ENCODE data around the gene PGBD1. TPM values are rescaled to one million over a fixed set of nuclear protein-coding genes. Genes with fewer than 3 reads are reported as not detected.
A peak's percentile ranks its signal among the peaks of the same experiment; 100 is the strongest.

The PGBD1 gene
- total RNA-seq (1 to 10 TPM; 1.0 to 3.7 TPM), polyA plus RNA-seq (under 1 TPM; 0.74 to 0.93 TPM)

GRCh38 chr6:28281288-28282064 lies at the start of gene PGBD1:
Gene PGBD1 (plus strand): TSS chr6:28281572. CDS start chr6:28283814, 2,242 bp downstream.
- H3K36me3 ChIP-seq (ENCODE audit: control insufficient read depth in 4 of 4, insufficient read depth in 3 of 4, low read depth in 1 of 4, low read length in 3 of 4), result peaks cover 2 to 9% (median 4%) of the 10 kb centered on the region in 4 donors
- H3K27ac ChIP-seq (ENCODE audit: low read depth in 1 of 2, low read length in 2 of 2), result no peak within 1 kb of the TSS
- no peaks in the 10 kb centered on the region for H3K27me3 ChIP-seq (ENCODE audit: control insufficient read depth in 4 of 4, insufficient read depth in 4 of 4, low read length in 3 of 4)
- H3K4me3 ChIP-seq (ENCODE audit: low read depth in 1 of 3, low read length in 3 of 3), result peak within 1 kb of the TSS; percentile 27 to 60 (median 53)
- peak in 1 of 2 donors; percentile 55 for TF ChIP-seq RAD21 (IDR thresholded peaks at IDR 0.05)
- TF ChIP-seq TAF1 (conservative IDR thresholded peaks at IDR 0.05), result no peak
- WGBS, result 2% methylated on average over 50 of the region's 50 CpGs
- peaks cover 0 to 8% (median 2%) of the 10 kb centered on the region in 4 donors for H3K9me3 ChIP-seq (ENCODE audit: control insufficient read depth in 4 of 4, low read length in 3 of 4)
- no peak within 1 kb of the TSS for H3K9ac ChIP-seq (ENCODE audit: low read depth in 1 of 2, low read length in 2 of 2)
- peaks cover 0 to 8% (median 3%) of the 10 kb centered on the region in 4 donors for H3K4me1 ChIP-seq (ENCODE audit: control insufficient read depth in 4 of 4, insufficient read depth in 4 of 4, low read length in 3 of 4)
- peak; percentile 78 for DNase-seq (ENCODE audit: low spot score)

- no peak for TF ChIP-seq FOXA2 (IDR thresholded peaks at IDR 0.05)
- no peak for TF ChIP-seq YY1 (IDR thresholded peaks at IDR 0.05)
- no peak for TF ChIP-seq GABPA (IDR thresholded peaks at IDR 0.05 in 1 of 2, conservative IDR thresholded peaks at IDR 0.05 in 1 of 2)
- TF ChIP-seq FOXA1 (IDR thresholded peaks at IDR 0.05), result no peak
- TF ChIP-seq SP1 (IDR thresholded peaks at IDR 0.05), result no peak
- TF ChIP-seq RXRA (IDR thresholded peaks at IDR 0.05), result no peak
- TF ChIP-seq HNF4G (IDR thresholded peaks at IDR 0.05), result no peak
- TF ChIP-seq ZBTB33 (IDR thresholded peaks at IDR 0.05), result no peak
- TF ChIP-seq RAD21 (IDR thresholded peaks at IDR 0.05), result no peak
- TF ChIP-seq REST (IDR thresholded peaks at IDR 0.05), result no peak
- TF ChIP-seq TAF1 (conservative IDR thresholded peaks at IDR 0.05), result no peak
- no peak for TF ChIP-seq HNF4A (conservative IDR thresholded peaks at IDR 0.05)
- no peak for TF ChIP-seq MAX (IDR thresholded peaks at IDR 0.05)
- no peak for TF ChIP-seq NR2F2 (IDR thresholded peaks at IDR 0.05)
- TF ChIP-seq ATF3 (IDR thresholded peaks at IDR 0.05), result no peak
- 96% methylated on average over 11 of the region's 11 CpGs for WGBS
- DNase-seq (ENCODE audit: low spot score), result no peak
- Histone ChIP-seq H3K36me3 (ENCODE audit: control insufficient read depth in 4 of 4, insufficient read depth in 3 of 4, low read depth in 1 of 4, low read length in 3 of 4) (peaks cover 3 to 40% (median 22%) of the 10 kb centered on the region in 4 donors), H3K27ac (ENCODE audit: low read depth in 1 of 2, low read length in 2 of 2) (no peak overlapping the region), H3K27me3 (ENCODE audit: control insufficient read depth in 4 of 4, insufficient read depth in 4 of 4, low read length in 3 of 4) (no peaks in the 10 kb centered on the region), H3K4me3 (ENCODE audit: low read depth in 1 of 3, low read length in 3 of 3) (no peak overlapping the region), H3K4me1 (ENCODE audit: control insufficient read depth in 4 of 4, insufficient read depth in 4 of 4, low read length in 3 of 4) (no peaks in the 10 kb centered on the region), H3K9me3 (ENCODE audit: control insufficient read depth in 4 of 4, low read length in 3 of 4) (peaks cover 0 to 5% (median under 1%) of the 10 kb centered on the region in 4 donors), H3K9ac (ENCODE audit: low read depth in 1 of 2, low read length in 2 of 2) (no peak overlapping the region)
Observed at GRCh38 chr6:28232785-28233184, 48.6 kb upstream of the PGBD1 start.
